ENCODE results near the gene ATP7B. TPM values are rescaled to one million over a fixed set of nuclear protein-coding genes. Genes with fewer than 3 reads are reported as not detected.
"Not testable (repeated sequence)": the region's sequence is repeated elsewhere in the genome, so short reads cannot be mapped to it uniquely, and the experiment has no call there.

ATP7B gene
- 4.5 TPM for polyA plus RNA-seq (2012; ENCODE audit: insufficient read depth, insufficient read length)

DNA sequence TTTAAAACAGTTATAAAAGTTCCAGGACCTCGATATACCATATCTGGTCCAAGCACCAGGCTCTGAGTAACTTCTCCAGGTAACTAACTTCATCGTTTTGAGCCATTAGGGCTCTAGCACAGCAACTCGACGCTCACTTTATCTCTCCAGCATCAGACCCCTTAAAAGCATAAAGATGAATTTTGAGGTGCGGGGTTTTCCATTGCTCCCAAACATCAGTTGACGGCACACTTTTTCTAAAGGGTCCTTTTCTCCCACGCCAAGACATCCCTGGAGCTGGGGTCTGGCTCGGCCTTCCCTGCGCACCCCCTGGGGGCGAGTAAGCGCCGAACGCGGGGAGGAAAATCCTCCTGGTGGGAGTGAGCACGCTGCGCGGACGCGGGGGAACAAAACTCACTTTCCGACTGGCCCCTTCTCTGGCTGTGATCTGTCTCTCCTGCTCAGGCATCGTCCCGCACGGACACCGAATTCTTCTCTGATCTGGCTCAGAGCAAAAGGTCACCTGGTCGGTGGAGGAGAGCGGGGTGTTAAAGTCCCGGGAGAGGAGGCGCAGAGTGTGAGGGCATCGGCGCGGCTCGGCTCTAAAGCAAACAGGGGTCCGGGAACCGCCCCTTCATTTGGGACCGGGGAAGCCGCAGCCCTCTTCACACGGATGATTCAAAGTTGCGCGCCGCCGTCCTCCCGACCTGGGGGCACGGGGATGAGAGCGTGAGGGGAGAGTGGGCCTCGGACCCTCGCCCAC is at the start of gene ATP7B:
Gene ATP7B (minus strand): TSS at position 561 of the 742 bp plus-strand sequence. CDS start 113 bp downstream, at position 448.
- H3K4me3 ChIP-seq (ENCODE audit: low read length), result peak within 1 kb of the TSS; percentile 98
- no peak for DNase-seq (ENCODE audit: low read depth, low spot score)

DNA sequence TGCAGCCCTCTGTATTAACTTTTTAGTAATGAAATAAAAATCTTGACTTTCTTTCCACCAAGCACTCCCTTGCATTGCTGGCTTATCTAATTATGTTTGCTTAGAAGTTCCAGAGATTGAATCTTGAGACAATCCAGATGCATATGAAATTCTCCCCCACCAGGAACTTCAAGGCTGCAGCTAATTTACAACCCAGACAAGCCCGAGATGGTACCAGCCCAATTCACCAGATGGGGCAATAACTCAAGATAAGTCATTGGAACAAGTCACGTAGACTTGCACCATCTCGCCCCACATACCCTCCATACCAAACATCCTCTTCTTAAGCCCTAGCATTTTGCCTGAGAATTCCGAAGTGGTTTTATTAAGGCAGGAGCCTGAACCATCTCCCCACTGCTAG is 42.2 kb upstream of the ATP7B start:
- DNase-seq (ENCODE audit: low read depth, low spot score), result no peak
- no peak overlapping the region for H3K4me3 ChIP-seq (ENCODE audit: low read length)

DNA sequence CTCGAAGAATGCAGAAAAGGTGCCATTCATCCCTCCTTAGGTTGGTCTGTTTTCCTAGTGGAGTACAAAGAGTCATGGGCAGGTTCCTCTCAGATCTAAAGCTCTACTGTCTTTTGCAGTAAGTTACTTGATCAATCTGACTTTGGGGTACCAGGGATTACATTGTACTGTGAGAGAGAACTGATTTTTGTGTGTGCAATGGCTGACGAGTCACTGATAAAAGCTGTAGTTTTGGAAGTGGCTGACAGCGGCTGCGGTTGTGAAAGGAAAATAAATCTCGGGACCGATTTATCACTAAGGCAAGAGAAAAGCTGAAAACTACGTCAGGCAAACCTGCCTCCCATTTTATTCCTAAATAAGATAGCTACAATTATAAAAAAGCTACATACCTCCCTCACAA is 40.1 kb upstream of the ATP7B start:
- DNase-seq (ENCODE audit: low read depth, low spot score), result no peak
- no peak overlapping the region for H3K4me3 ChIP-seq (ENCODE audit: low read length)

DNA sequence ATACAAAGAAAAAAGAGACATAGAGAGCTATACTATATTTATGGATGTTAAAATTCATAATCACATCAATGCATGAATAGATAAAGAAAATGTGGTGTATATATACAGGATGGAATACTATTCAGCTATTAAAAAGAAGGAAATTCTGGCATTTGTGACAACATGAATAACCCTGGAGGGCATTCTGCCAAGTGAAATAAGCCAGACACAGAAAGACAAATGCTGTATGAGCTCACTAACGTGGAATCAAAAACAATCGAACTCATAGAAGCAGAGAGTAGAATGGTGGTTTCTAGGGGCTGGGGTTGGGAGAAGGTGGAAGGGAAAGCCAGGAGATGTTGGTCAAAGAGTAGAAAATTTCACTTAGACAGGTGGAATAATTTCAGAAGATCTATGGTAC is 37.3 kb upstream of the ATP7B start:
- no peak overlapping the region for H3K4me3 ChIP-seq (ENCODE audit: low read length)
- no peak for DNase-seq (ENCODE audit: low read depth, low spot score)

DNA sequence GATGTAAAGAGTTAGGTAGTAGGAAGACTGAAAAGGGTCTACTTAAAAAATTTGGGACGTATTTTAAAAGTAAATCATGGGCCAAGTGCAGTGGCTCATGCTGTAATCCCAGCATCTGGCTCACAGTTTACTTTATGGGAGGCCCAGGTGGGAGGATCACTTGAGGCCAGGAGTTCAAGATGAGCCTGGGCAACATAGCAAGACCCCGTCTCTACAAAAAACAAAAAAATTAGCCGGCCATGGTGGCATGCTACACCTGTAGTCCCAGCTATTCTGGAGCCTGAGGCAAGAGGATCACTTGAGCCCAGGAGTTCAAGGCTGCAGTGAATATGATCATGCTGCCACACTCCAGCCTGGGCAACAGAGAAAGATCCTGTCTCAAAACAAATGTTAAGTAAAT is 36.2 kb upstream of the ATP7B start:
- no peak for DNase-seq (ENCODE audit: low read depth, low spot score)
- H3K4me3 ChIP-seq (ENCODE audit: low read length), result no peak overlapping the region

DNA sequence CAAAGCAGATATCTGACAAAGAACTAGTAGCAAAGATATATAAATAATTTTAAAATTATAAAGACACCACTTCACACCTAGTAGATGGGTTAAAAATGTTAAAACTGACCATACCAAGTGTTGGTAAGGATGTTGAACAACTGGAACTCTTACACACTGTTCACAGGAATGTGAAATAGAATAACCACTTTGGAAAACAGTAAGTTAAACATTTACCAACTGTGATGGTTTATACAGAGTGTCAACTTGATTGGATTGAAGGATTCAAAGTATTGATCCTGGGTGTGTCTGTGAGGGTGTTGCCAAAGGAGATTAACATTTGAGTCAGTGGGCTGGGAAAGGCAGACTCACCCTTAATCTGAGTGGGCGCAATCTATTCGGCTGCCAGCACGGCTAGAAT is 32.4 kb upstream of the ATP7B start:
- no peak overlapping the region for H3K4me3 ChIP-seq (ENCODE audit: low read length)
- DNase-seq (ENCODE audit: low read depth, low spot score), result no peak

DNA sequence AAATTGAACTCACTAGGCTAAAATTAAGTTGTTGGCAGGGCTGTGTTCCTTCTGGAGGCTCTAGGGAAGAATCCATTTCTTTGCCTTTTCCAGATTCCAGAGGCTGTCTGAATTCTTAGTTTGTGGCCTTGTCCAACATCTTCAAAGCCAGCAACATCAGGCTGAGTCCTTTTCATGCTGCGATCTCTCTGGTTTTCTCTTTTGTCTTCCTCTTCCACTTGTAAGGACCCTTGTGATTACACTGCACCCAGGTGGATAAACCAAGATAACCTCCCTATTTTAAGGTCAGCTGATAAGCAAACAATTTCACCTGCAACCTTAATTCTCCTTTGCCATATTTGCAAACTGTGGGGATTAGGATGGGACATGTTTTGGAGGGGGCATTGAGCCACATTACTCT is 24.8 kb upstream of the ATP7B start:
- H3K4me3 ChIP-seq (ENCODE audit: low read length), result no peak overlapping the region
- no peak for DNase-seq (ENCODE audit: low read depth, low spot score)

DNA sequence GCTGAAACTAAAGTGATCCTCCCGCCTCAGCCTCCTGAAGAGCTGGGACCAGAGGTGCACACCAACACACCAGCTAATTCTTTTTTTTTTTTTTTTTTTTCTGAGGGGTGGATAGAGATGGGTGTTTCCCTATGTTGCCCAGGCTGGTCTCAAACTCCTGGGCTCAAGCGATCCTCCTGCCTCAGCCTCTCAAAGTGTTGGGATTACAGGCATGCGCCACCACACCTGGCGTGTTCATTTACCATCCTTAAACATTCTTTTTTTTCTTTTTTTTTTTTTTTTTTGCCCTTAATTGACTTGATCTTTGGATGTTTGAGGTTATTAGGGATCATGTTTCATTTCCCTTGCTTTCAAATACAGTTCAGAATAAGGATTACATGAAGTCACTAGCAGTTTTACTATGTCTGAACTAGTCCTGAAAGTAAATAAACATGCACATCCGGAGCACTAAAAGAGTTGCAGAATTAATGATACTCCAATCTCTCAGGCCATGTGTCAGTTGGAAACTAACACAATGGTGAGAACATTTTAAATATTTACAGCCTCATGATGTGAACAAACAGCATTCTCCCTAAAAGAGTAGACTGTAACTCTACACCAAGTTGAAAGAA is 23.5 kb upstream of the ATP7B start:
- no peak for DNase-seq (ENCODE audit: low read depth, low spot score)
- no peak overlapping the region for H3K4me3 ChIP-seq (ENCODE audit: low read length)

DNA sequence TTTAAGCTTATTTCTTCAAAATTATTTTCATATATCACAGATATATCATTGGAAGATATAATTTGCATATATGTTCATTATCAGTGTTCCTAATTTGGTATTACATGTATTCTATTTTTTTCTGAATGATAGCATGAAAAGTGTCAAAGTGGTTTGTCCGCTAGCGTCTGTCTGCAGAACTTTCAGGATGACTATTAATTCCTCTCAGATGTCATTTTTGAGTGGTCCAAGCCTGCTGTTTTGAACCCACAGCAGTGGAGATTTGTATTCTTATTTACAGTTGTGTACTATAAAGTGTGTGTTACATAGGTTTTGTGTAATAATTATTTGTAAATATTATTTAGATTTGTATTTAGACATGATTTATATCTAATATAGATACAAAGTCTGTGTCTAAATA is 21.8 kb upstream of the ATP7B start:
- H3K4me3 ChIP-seq (ENCODE audit: low read length), result no peak overlapping the region
- no peak for DNase-seq (ENCODE audit: low read depth, low spot score)

DNA sequence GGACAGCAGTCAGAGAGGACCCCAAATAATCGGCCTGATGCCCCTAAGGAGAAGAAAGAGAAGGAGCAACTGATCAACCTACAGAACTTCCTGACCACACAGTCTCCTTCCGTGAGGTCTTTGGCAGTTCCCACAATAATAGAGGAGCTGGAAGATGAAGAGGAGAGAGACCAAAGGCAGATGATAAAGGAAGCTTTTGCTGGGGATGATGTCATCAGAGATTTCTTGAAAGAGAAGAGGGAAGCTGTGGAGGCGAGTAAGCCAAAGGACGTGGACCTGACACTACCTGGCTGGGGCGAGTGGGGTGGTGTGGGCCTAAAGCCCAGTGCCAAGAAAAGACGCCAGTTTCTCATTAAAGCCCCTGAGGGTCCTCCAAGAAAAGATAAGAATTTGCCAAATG is 19.2 kb upstream of the ATP7B start:
- DNase-seq (ENCODE audit: low read depth, low spot score); H3K4me3 ChIP-seq (ENCODE audit: low read length): not testable (repeated sequence)

DNA sequence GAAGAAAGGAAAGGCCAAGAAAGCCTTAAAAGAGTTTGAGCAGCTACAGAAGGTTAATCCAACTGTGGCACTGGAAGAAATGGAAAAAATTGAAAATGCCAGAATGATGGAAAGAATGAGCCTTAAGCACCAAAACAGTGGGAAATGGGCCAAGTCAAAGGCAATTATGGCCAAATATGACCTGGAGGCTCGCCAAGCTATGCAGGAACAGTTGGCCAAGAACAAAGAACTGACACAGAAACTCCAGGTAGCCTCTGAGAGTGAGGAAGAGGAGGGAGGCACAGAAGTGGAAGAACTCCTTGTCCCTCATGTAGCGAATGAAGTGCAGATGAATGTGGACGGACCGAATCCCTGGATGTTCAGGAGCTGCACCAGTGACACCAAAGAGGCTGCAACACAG is 18.3 kb upstream of the ATP7B start:
- DNase-seq (ENCODE audit: low read depth, low spot score), result no peak
- no peak overlapping the region for H3K4me3 ChIP-seq (ENCODE audit: low read length)

DNA sequence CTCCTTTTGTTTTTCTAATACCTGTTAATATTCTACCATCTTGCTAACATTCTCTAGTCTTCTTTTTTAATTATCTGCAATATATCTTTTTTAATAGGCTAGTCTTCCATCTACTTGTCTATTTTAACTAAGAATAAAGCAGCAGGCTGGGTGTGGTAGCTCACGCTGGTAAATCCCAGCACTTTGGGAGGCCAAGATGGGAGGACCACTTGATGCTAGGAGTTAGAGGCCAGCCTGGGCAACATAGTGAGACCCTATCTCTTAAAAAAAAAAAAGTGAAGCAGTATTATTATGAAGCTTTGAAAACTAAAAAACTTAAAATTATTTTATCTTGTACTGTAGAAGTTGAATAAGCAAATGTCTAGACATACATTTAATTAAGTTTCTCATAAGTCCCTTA is 16.6 kb upstream of the ATP7B start:
- H3K4me3 ChIP-seq (ENCODE audit: low read length), result no peak overlapping the region

DNA sequence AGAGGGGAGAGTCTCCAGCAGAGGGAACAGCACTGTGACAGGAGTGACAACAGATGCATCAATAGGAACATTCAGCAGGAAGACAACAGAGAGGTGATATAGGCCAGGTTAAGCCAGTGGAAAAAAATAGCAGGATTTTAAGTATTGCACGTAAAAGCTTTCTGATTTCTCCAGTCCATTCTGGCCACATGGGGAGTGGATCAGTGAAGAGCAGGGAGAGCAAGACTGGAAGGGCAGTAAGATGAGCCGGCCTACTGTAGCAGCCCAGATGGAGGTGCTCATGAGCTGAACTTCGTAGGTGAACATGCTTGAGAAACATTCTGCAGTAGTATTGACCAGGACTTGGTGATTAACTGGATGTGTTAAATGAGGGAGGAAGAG is 15.0 kb upstream of the ATP7B start:
- no peak for DNase-seq (ENCODE audit: low read depth, low spot score)
- no peak overlapping the region for H3K4me3 ChIP-seq (ENCODE audit: low read length)

More for the DNA sequence above, 16.6 kb upstream of the ATP7B start:
- DNase-seq (ENCODE audit: low read depth, low spot score), result no peak

DNA sequence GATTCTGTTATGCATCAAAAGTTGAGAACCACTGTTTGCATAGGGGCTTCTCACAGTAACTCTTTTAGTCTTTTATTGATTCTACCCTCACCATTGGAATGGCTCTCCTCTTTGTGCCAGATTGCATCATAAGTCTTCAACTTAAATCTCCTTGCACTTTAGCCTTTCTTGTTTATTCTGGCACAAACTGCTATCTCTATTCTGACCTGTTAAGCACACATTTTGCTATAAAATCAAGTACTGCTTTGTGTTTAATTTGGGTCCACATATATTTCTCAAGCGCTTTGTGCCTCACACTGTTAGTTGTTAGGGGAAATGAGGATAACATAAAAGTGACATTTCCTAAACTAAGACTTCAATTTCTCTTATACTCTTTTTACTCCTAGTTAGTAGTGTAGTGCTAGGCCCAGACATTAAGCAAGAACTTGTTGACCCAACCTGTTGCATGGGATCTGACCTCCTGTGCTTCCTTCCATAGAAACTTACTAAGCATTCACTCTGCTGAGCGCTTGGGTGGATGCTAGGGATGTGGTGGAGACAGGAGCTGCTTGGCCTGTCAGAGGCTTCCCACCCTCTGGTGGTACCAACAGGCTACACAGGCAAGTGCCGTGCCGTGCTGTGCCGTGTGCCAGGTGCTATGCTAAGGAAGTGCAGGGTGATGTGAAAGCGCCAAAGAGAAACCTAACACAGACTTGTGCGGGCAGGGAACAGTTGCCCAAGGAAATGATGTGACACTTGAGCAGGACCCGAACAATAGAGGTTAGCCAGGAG is 14.4 kb upstream of the ATP7B start:
- H3K4me3 ChIP-seq (ENCODE audit: low read length), result no peak overlapping the region
- DNase-seq (ENCODE audit: low read depth, low spot score), result no peak

DNA sequence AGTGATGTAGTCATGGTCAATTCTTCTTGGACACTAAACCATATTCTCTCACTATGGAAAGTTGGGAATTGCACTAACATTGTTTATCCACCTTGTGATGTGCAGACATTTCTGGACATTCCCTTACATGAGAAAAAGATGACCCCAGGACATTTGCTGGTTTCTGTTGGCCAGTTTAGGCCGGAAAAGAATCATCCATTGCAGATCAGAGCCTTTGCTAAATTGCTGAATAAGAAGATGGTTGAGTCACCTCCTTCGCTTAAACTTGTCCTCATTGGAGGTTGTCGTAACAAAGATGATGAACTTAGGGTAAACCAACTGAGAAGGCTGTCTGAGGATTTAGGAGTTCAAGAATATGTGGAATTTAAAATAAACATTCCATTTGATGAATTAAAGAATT is 13.2 kb upstream of the ATP7B start, which contains the start of gene UTP14C:
Gene UTP14C (plus strand): TSS at position 211 of the 400 bp plus-strand sequence. CDS start 4,114 bp downstream, outside the sequence.
- no peak for DNase-seq (ENCODE audit: low read depth, low spot score)
- no peak within 1 kb of the TSS for H3K4me3 ChIP-seq (ENCODE audit: low read length)

DNA sequence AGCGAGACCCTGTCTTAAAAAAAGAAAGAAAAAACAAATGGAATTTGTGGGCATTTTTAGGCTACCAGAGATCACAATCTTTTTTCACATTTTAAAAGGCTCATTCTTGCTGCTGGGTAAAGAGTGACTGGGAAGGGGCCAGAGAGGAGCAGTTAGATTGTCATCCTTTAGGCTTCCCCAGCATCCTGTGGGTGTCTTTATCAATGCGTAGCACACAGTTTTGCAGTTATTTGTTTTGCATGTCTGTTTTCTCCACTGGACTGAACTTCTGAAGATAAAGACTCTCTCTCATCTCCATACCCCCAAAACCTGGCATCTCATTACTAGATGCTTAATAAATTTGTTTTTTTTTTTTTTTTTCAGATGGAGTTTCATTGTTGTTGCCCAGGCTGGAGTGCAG is 11.1 kb upstream of the ATP7B start:
- no peak overlapping the region for H3K4me3 ChIP-seq (ENCODE audit: low read length)
- DNase-seq (ENCODE audit: low read depth, low spot score), result no peak

DNA sequence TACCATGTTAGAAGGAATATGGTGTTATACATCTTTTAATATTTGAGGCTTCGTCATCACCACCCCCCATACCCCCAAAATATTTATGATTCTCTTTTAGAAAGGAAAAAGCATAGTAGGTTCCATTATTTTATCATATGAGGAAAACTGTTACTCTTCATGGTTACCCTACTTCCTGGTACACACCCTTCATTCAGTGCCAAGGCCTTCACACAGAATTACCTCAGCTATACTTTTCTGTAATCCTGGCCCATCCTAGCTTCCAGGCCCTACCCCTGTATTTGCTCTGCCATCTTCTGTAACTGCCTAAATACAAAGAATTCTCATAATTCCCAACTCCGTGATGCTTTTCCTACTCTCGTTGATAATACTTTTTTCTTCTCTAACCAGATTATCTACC is 8.9 kb upstream of the ATP7B start:
- no peak overlapping the region for H3K4me3 ChIP-seq (ENCODE audit: low read length)
- no peak for DNase-seq (ENCODE audit: low read depth, low spot score)

DNA sequence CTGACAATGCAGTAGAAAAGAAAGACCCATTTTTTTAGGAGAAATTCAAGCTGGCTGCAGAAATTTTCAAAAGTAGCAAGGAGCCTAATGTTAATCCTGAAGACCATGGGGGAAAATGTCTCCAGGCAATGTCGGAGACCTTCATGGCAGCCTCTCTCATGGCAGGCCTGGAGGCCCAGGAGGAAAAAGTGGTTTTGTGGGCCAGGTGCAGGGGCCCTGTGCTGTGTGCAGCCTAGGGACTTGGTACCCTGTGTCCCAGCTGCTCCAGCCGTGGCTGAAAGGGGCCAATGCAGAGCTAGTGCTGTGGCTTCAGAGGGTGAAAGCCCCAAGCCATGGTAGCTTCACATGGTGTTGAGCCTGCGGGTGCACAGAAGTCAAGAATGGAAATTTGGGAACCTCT is 5.0 kb upstream of the ATP7B start:
- no peak for DNase-seq (ENCODE audit: low read depth, low spot score)
- no peak overlapping the region for H3K4me3 ChIP-seq (ENCODE audit: low read length)

DNA sequence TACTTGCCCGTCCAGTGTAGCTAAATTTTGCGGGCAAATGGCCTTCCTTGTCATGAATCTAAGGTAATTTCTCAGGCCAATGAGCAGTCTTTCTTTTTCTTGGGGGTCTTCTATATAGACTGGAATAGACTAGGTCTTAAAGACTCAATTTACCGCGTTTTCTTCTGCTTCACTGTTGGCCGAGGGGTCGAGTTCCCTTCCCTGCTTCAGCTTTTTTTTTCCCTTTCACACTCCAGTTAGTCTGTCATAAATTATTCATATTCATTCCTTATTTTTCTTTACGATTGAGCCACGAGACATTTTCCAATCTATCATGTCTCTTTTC is 1.2 kb upstream of the ATP7B start:
- peak overlapping the region; percentile 98 for H3K4me3 ChIP-seq (ENCODE audit: low read length)
- no peak for DNase-seq (ENCODE audit: low read depth, low spot score)

Measured in Jurkat, Clone E6-1 (cell line).